ENCODE results near the gene PRKCH. TPM values are rescaled to one million over a fixed set of nuclear protein-coding genes. Genes with fewer than 3 reads are reported as not detected.
A peak's percentile ranks its signal among the peaks of the same experiment; 100 is the strongest.

The PRKCH gene
- total RNA-seq, 1 experiment from 2014 or later, result 18.3 TPM

- POLR2A ChIA-PET, result no interaction called here
- H3K4me3 Mint-ChIP-seq (ENCODE audit: unreplicated experiment), result no peak overlapping the region
Observed at GRCh38 chr14:61544448-61545330, 223.3 kb downstream of the PRKCH start.

DNA sequence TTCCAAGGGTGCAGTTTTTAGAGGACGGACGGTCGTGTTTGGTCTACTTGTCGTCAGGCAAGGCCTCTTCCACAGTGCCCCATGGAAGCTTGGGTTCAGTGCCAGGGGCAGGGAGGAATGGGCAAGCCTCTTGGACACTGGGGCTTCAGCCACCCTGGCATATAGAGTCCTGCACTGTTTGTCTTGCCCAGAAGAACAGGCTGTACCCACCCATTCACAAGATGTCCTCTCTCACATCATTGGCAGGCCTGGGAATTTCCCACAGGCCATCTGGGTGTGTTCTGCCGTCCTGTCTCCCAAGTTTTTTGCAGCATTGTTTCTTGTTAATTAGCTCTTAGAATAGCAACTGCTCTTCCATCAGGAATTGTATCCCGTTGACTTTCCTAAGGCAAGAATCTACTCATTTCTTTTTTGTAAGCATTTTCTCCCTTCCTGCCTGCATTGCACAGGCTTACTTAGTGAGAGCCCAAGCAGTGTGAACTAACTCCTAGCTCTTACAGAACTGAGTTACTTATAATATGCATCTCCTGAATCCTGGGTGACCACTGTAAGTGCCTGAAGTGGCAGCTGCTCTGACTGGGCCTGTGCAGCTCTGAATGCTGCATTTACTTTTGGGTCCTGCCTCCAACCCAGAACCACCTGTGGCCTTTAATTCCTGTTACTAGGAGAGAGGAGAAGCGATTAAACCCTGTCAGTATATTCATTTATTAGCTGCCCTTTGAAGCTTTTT lies 224.5 kb downstream of the PRKCH start:
- no peaks in the 10 kb centered on the region for H3K27me3 Mint-ChIP-seq (ENCODE audit: insufficient read depth, unreplicated experiment)
- H3K36me3 Mint-ChIP-seq (ENCODE audit: insufficient read depth, unreplicated experiment), result peaks cover 11% of the 10 kb centered on the region
- H3K27ac Mint-ChIP-seq (ENCODE audit: unreplicated experiment), result no peak overlapping the region
- Histone ChIP-seq H3K9me3 (no peaks in the 10 kb centered on the region), H3K36me3 (ENCODE audit: control insufficient read depth, insufficient read depth, low read length) (no peaks in the 10 kb centered on the region), H3K27me3 (replicated peaks; ENCODE audit: control insufficient read depth, insufficient read depth, low read length) (no peaks in the 10 kb centered on the region), H3K4me3 (ENCODE audit: low read depth, low read length) (no peak overlapping the region), H3K4me1 (peaks cover 16% of the 10 kb centered on the region)
- CTCF ChIA-PET, result no interaction called here
- intact Hi-C loops (cut with micrococcal nuclease; ENCODE audit: unreplicated experiment), result no loop called here
- no peak for TF ChIP-seq CTCF (IDR thresholded peaks at IDR 0.05; ENCODE audit: insufficient read depth in 1 of 2, low read depth in 1 of 2, low read length in 1 of 2, severe bottlenecking in 1 of 2, unreplicated experiment in 1 of 2)
- no peaks in the 10 kb centered on the region for H3K9me3 Mint-ChIP-seq (ENCODE audit: unreplicated experiment)
- H3K4me3 Mint-ChIP-seq (ENCODE audit: unreplicated experiment), result no peak overlapping the region
- H3K4me1 Mint-ChIP-seq (ENCODE audit: low read depth, unreplicated experiment), result peaks cover 23% of the 10 kb centered on the region
- POLR2A ChIA-PET, result interaction anchor here (0.8 kb wide), 1 partner anchor 8 kb away, joined by 3 read pairs; no protein-coding TSS in a partner anchor
- no TSS peak for BruUV-seq (replicated peaks)
- no peak for DNase-seq

More at GRCh38 chr14:61544448-61545330, 223.3 kb downstream of the PRKCH start:
- intact Hi-C loops (cut with micrococcal nuclease; ENCODE audit: unreplicated experiment), result no loop called here
- Mint-ChIP-seq H3K27ac (ENCODE audit: unreplicated experiment) (peak overlapping the region; percentile 31), H3K9me3 (ENCODE audit: unreplicated experiment) (no peaks in the 10 kb centered on the region), H3K4me1 (ENCODE audit: low read depth, unreplicated experiment) (peaks cover 23% of the 10 kb centered on the region), H3K27me3 (ENCODE audit: insufficient read depth, unreplicated experiment) (no peaks in the 10 kb centered on the region), H3K36me3 (ENCODE audit: insufficient read depth, unreplicated experiment) (peaks cover 14% of the 10 kb centered on the region)
- no TSS peak for BruUV-seq (replicated peaks)
- CTCF ChIA-PET, result no interaction called here
- no peaks in the 10 kb centered on the region for H3K9me3 ChIP-seq
- H3K27me3 ChIP-seq (replicated peaks; ENCODE audit: control insufficient read depth, insufficient read depth, low read length), result no peaks in the 10 kb centered on the region
- DNase-seq, result no peak
- H3K36me3 ChIP-seq (ENCODE audit: control insufficient read depth, insufficient read depth, low read length), result no peaks in the 10 kb centered on the region
- TF ChIP-seq CTCF (IDR thresholded peaks at IDR 0.05; ENCODE audit: insufficient read depth in 1 of 2, low read depth in 1 of 2, low read length in 1 of 2, severe bottlenecking in 1 of 2, unreplicated experiment in 1 of 2), result no peak
- H3K4me1 ChIP-seq, result peaks cover 16% of the 10 kb centered on the region
- H3K4me3 ChIP-seq (ENCODE audit: low read depth, low read length), result no peak overlapping the region
